Measurements from ENCODE around the gene ADGRG2. TPM values are rescaled to one million over a fixed set of nuclear protein-coding genes. Genes with fewer than 3 reads are reported as not detected.

Gene ADGRG2
- polyA plus RNA-seq, 3 donors: not detected

GRCh38 chrX:19152762-19153161 is 30.5 kb upstream of the ADGRG2 start:
- no peaks in the 10 kb centered on the region for H3K9me3 ChIP-seq (replicated peaks in 1 of 2; ENCODE audit: control insufficient read depth in 1 of 2, insufficient read depth in 1 of 2, low read length in 2 of 2)
- no peaks in the 10 kb centered on the region for H3K79me2 ChIP-seq (ENCODE audit: insufficient read depth, low read length)
- no peak overlapping the region for H3K27ac ChIP-seq (ENCODE audit: low read depth in 1 of 2, low read length in 2 of 2)
- H4K20me1 ChIP-seq (ENCODE audit: insufficient read depth, low read length): no peaks in the 10 kb centered on the region
- Mint-ChIP-seq H3K27me3 (ENCODE audit: low read depth in 3 of 3) (peaks cover 3 to 4% (median 3%) of the 10 kb centered on the region in 3 donors), H3K4me3 (no peak overlapping the region), H3K9me3 (peaks cover 0 to 10% (median 2%) of the 10 kb centered on the region in 7 donors), H3K36me3 (no peaks in the 10 kb centered on the region), H3K27ac (no peak overlapping the region), H3K4me1 (no peaks in the 10 kb centered on the region)
- no peaks in the 10 kb centered on the region for H3K27me3 ChIP-seq (ENCODE audit: control insufficient read depth in 2 of 2, insufficient read depth in 2 of 2, low read length in 2 of 2)
- no peaks in the 10 kb centered on the region for H3K4me1 ChIP-seq (ENCODE audit: control insufficient read depth in 1 of 2, insufficient read depth in 2 of 2, low read length in 2 of 2)
- H3K36me3 ChIP-seq (replicated peaks in 1 of 2; ENCODE audit: control insufficient read depth in 1 of 2, insufficient read depth in 2 of 2, low read length in 2 of 2): no peaks in the 10 kb centered on the region
- DNase-seq: no peak
- no peak overlapping the region for H3K4me2 ChIP-seq (replicated peaks; ENCODE audit: extremely low read depth, low read length, poor library complexity, severe bottlenecking)
- intact Hi-C loops (cut with micrococcal nuclease): no loop called here
- H3K4me3 ChIP-seq (replicated peaks in 1 of 3; ENCODE audit: low read depth in 2 of 3, low read length in 3 of 3): no peak overlapping the region
- H2AFZ ChIP-seq (ENCODE audit: insufficient read depth, low read depth, low read length, poor library complexity, severe bottlenecking): no peak overlapping the region
- no CpG with 5 or more reads among the region's 2 CpGs for WGBS (ENCODE audit: insufficient coverage)
- TF ChIP-seq CTCF (IDR thresholded peaks at IDR 0.05): no peak
- no peak overlapping the region for H3K9ac ChIP-seq (ENCODE audit: insufficient read depth, low read length, poor library complexity, severe bottlenecking)

- no peaks in the 10 kb centered on the region for H3K4me1 ChIP-seq (ENCODE audit: control insufficient read depth in 1 of 2, insufficient read depth in 2 of 2, low read length in 2 of 2)
- H3K9me3 ChIP-seq (replicated peaks in 1 of 2; ENCODE audit: control insufficient read depth in 1 of 2, insufficient read depth in 1 of 2, low read length in 2 of 2): no peaks in the 10 kb centered on the region
- no peak overlapping the region for H3K4me3 Mint-ChIP-seq
- H3K79me2 ChIP-seq (ENCODE audit: insufficient read depth, low read length): no peaks in the 10 kb centered on the region
- H3K27ac Mint-ChIP-seq: no peak overlapping the region
- H3K27me3 Mint-ChIP-seq (ENCODE audit: low read depth in 3 of 3): peaks cover 0 to 13% (median 13%) of the 10 kb centered on the region in 3 donors
- H3K27ac ChIP-seq (ENCODE audit: low read depth in 1 of 2, low read length in 2 of 2): no peak overlapping the region
- no peak overlapping the region for H3K4me2 ChIP-seq (replicated peaks; ENCODE audit: extremely low read depth, low read length, poor library complexity, severe bottlenecking)
- H3K36me3 ChIP-seq (replicated peaks in 1 of 2; ENCODE audit: control insufficient read depth in 1 of 2, insufficient read depth in 2 of 2, low read length in 2 of 2): no peaks in the 10 kb centered on the region
- no peak overlapping the region for H3K9ac ChIP-seq (ENCODE audit: insufficient read depth, low read length, poor library complexity, severe bottlenecking)
- intact Hi-C loops (cut with micrococcal nuclease): no loop called here
- no peaks in the 10 kb centered on the region for H3K36me3 Mint-ChIP-seq
- H2AFZ ChIP-seq (ENCODE audit: insufficient read depth, low read depth, low read length, poor library complexity, severe bottlenecking): no peak overlapping the region
- no peaks in the 10 kb centered on the region for H4K20me1 ChIP-seq (ENCODE audit: insufficient read depth, low read length)
- H3K4me1 Mint-ChIP-seq: no peaks in the 10 kb centered on the region
- H3K4me3 ChIP-seq (replicated peaks in 1 of 3; ENCODE audit: low read depth in 2 of 3, low read length in 3 of 3): no peak overlapping the region
- DNase-seq: no peak
- peaks cover 0 to 4% (median 0%) of the 10 kb centered on the region in 7 donors for H3K9me3 Mint-ChIP-seq
- no peak for TF ChIP-seq CTCF (IDR thresholded peaks at IDR 0.05)
- no CpG with 5 or more reads among the region's 2 CpGs for WGBS (ENCODE audit: insufficient coverage)
- no peaks in the 10 kb centered on the region for H3K27me3 ChIP-seq (ENCODE audit: control insufficient read depth in 2 of 2, insufficient read depth in 2 of 2, low read length in 2 of 2)
Observed at GRCh38 chrX:19137067-19137466, 14.8 kb upstream of the ADGRG2 start.

All from CD14-positive monocyte (primary cell).